Measurements from ENCODE around the gene PTPRO. TPM values are rescaled to one million over a fixed set of nuclear protein-coding genes. Genes with fewer than 3 reads are reported as not detected.

The PTPRO gene
- total RNA-seq, 4 donors from 2014 or later = 0.26 to 0.81 (median 0.51) TPM

DNA sequence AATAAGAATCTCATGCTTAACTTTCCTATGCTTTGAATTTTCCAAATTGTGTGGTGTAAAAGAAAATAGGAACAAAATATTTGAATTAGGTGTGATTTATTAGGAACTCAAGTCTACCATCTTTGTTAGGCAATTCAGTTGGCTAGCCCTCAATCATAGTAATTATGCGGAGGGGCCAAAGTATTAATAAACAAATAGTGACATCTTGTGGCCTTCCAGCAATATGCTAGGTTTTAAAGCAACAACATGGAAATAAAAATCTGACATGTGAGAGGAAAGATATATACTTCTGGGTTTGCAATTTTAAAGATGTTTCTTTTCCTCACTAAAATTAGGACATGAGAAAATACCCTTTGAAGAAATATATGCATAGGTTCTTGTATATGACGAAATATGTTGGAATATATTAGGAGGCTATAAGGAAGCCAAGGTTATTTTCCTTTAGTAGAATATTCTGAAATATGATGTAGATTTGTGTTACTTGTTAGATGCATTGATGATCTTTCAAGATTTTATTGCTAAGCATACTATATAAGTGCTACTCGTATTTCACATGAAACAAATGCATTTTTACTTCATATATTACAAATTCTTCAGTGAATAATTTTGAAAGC is 200.4 kb downstream of the PTPRO start:
- WGBS = 37% methylated on average over 3 of the region's 3 CpGs
- H3K27me3 ChIP-seq = peaks cover 9% of the 10 kb centered on the region
- no peaks in the 10 kb centered on the region for H3K9me3 ChIP-seq
- H3K4me1 ChIP-seq = no peaks in the 10 kb centered on the region
- DNase-seq (ENCODE audit: low spot score in 2 of 2) = no peak
- no peaks in the 10 kb centered on the region for H3K36me3 ChIP-seq
- H3K27ac ChIP-seq = no peak overlapping the region
- no peak overlapping the region for H3K4me3 ChIP-seq
- TF ChIP-seq, protein P1, sequence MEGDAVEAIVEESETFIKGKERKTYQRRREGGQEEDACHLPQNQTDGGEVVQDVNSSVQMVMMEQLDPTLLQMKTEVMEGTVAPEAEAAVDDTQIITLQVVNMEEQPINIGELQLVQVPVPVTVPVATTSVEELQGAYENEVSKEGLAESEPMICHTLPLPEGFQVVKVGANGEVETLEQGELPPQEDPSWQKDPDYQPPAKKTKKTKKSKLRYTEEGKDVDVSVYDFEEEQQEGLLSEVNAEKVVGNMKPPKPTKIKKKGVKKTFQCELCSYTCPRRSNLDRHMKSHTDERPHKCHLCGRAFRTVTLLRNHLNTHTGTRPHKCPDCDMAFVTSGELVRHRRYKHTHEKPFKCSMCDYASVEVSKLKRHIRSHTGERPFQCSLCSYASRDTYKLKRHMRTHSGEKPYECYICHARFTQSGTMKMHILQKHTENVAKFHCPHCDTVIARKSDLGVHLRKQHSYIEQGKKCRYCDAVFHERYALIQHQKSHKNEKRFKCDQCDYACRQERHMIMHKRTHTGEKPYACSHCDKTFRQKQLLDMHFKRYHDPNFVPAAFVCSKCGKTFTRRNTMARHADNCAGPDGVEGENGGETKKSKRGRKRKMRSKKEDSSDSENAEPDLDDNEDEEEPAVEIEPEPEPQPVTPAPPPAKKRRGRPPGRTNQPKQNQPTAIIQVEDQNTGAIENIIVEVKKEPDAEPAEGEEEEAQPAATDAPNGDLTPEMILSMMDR (IDR thresholded peaks at IDR 0.05) = peak; percentile 5 to 41
- TF ChIP-seq POLR2A (IDR thresholded peaks at IDR 0.05) = no peak

DNA sequence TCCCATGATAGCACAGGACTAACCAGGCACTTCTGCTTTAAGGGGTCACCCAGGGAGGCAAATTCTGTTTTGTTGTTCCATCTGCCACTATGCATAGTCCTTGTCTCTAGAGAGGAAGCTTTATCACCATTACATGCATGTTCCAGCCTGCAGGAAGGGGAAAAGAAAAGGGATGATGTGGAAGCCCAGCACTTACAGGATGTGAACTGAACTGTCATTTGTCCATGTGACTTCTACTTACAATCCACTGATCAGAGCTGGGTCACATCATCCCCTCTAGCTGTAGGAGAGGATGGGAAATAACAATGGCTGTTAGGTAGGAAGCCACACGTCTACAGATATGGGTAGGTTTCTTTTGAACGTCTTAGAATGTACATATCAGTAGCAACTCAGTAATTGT is 203.1 kb downstream of the PTPRO start:
- no peak for DNase-seq (ENCODE audit: low spot score in 2 of 2)
- Histone ChIP-seq H3K9me3 (no peaks in the 10 kb centered on the region), H3K4me1 (no peaks in the 10 kb centered on the region), H3K27me3 (peaks cover 3% of the 10 kb centered on the region), H3K27ac (no peak overlapping the region), H3K4me3 (no peak overlapping the region), H3K36me3 (no peaks in the 10 kb centered on the region)
- TF ChIP-seq POLR2AphosphoS5 (IDR thresholded peaks at IDR 0.05) (no peak), EP300 (IDR thresholded peaks at IDR 0.05) (no peak), POLR2A (IDR thresholded peaks at IDR 0.05) (no peak)
- TF ChIP-seq, protein P1 (IDR thresholded peaks at IDR 0.05) = no peak
- WGBS = 55% methylated on average over 2 of the region's 2 CpGs

GRCh38 chr12:15526033-15526432 is 203.7 kb downstream of the PTPRO start:
- TF ChIP-seq EP300 (IDR thresholded peaks at IDR 0.05) (no peak), POLR2A (IDR thresholded peaks at IDR 0.05) (no peak), POLR2AphosphoS5 (IDR thresholded peaks at IDR 0.05) (no peak)
- TF ChIP-seq, protein P1 (IDR thresholded peaks at IDR 0.05) = no peak
- WGBS = 70% methylated on average over 4 of the region's 4 CpGs
- Histone ChIP-seq H3K36me3 (no peaks in the 10 kb centered on the region), H3K4me3 (no peak overlapping the region), H3K27me3 (no peaks in the 10 kb centered on the region), H3K27ac (no peak overlapping the region), H3K4me1 (no peaks in the 10 kb centered on the region), H3K9me3 (no peaks in the 10 kb centered on the region)
- DNase-seq (ENCODE audit: low spot score in 2 of 2) = no peak

DNA sequence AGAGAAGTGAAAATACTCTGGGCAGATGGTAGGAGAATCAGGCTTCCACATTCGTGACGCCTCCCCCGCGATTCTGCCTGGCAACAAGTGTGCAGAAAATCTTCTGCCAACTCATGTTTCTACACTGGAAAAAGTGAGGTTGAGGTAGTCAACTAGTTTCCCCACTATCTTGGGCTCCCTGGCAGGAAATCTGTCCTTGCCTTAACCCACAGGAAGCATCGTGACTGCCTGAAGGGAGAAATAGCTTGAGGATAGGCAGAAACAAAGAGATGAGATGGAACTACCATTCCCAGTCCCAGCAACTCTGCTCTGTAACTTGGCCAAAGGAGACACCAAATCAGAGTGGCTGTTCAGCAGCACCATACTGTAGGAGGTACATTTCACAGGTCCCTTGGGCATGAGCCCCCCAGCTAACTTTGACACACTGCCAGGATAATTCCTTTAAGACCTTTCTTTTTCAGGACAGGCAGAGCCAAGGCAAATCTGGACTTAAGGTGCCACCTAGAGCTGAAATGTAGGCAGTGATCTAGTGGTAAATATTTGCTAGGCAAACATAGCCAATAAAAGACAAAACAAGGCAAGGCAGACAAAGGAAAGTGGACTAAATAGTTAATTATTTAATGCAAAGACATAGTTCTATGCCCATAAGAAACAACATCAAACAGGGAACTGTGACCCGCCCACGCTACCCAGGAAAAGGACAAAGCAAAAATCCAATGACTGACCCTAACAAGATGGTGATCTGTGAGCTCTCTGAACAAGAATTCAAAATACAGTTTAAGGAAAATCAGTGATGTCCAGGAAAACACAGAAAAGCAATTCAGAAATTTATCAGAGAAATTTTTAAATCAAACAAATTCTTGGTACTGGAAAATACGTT is 205.1 kb downstream of the PTPRO start:
- H3K36me3 ChIP-seq = no peaks in the 10 kb centered on the region
- H3K27me3 ChIP-seq = no peaks in the 10 kb centered on the region
- H3K4me3 ChIP-seq = no peak overlapping the region
- DNase-seq (ENCODE audit: low spot score in 2 of 2) = no peak
- H3K27ac ChIP-seq = no peak overlapping the region
- WGBS = 69% methylated on average over 8 of the region's 8 CpGs
- TF ChIP-seq, protein P1 (IDR thresholded peaks at IDR 0.05) = no peak
- TF ChIP-seq POLR2A (IDR thresholded peaks at IDR 0.05) (no peak), EP300 (IDR thresholded peaks at IDR 0.05) (no peak), POLR2AphosphoS5 (IDR thresholded peaks at IDR 0.05) (no peak)
- H3K4me1 ChIP-seq = no peaks in the 10 kb centered on the region
- H3K9me3 ChIP-seq = no peaks in the 10 kb centered on the region

- TF ChIP-seq POLR2AphosphoS5 (IDR thresholded peaks at IDR 0.05) = no peak
- TF ChIP-seq, protein P1 (IDR thresholded peaks at IDR 0.05) = no peak
- no peak for TF ChIP-seq POLR2A (IDR thresholded peaks at IDR 0.05)
- no peak for TF ChIP-seq EP300 (IDR thresholded peaks at IDR 0.05)
- Histone ChIP-seq H3K9me3 (no peaks in the 10 kb centered on the region), H3K4me1 (no peaks in the 10 kb centered on the region), H3K27ac (no peak overlapping the region), H3K4me3 (no peak overlapping the region), H3K36me3 (no peaks in the 10 kb centered on the region), H3K27me3 (no peaks in the 10 kb centered on the region)
- 100% methylated on average over 2 of the region's 2 CpGs for WGBS
- no peak for DNase-seq (ENCODE audit: low spot score in 2 of 2)
Observed at GRCh38 chr12:15528666-15529065, 206.4 kb downstream of the PTPRO start.
